Bronchial epithelial cell (primary cell): ENCODE results near the gene PTPN12. TPM values are rescaled to one million over a fixed set of nuclear protein-coding genes. Genes with fewer than 3 reads are reported as not detected.

Source experiments
- DNase-seq: peaks from one replicate; pipeline ENCODE4 v3.0.0-alpha.2; 2010; ENCODE audit warnings: low read depth
- FAIRE-seq: peaks from 2 replicates; lab custom pipeline; 2011; peaks lifted over from hg19 to GRCh38; lab: Jason Lieb, UNC
- H3K27me3 ChIP-seq: 2 replicates; pipeline ENCODE4 v1.5.1; 2011; ENCODE audit warnings: low read length; ENCODE audit not compliant: control insufficient read depth, insufficient read depth
- H3K36me3 ChIP-seq: 2 replicates; pipeline ENCODE4 v1.5.1; 2011; ENCODE audit warnings: low read length; ENCODE audit not compliant: control insufficient read depth, insufficient read depth
- H3K4me3 ChIP-seq: 2 replicates; pipeline ENCODE4 v1.5.1; 2011; ENCODE audit warnings: mild to moderate bottlenecking, low read depth, low read length, control low read depth
- CTCF ChIP-seq: IDR thresholded peaks from 2 replicates; pipeline ENCODE4 v1.5.1; 2011; ENCODE audit warnings: mild to moderate bottlenecking, moderate library complexity, low read length, control low read depth, inconsistent platforms; ENCODE audit not compliant: insufficient read depth, severe bottlenecking
- total RNA-seq: library from RNA; depleted of rRNA; stranded (reverse); fragments of >200 nt; gene quantifications from 2 replicates; pipeline ENCODE4 v1.2.1, GENCODE V29; 2014

PTPN12 gene
- total RNA-seq, 1 donor from 2014 or later: 25.0 TPM

GRCh38 chr7:77549106-77549870 lies 12.2 kb downstream of the PTPN12 start:
- DNase-seq (no peak), FAIRE-seq (no peak)
- Histone ChIP-seq H3K36me3 (peaks cover 2% of the 10 kb centered on the region), H3K27me3 (no peaks in the 10 kb centered on the region), H3K4me3 (no peak overlapping the region)
- no peak for TF ChIP-seq CTCF

GRCh38 chr7:77550586-77550985 lies 13.5 kb downstream of the PTPN12 start:
- no peaks in the 10 kb centered on the region for H3K27me3 ChIP-seq
- no peak for FAIRE-seq
- no peak overlapping the region for H3K4me3 ChIP-seq
- peaks cover 2% of the 10 kb centered on the region for H3K36me3 ChIP-seq
- TF ChIP-seq CTCF: no peak
- no peak for DNase-seq

- no peaks in the 10 kb centered on the region for H3K27me3 ChIP-seq
- H3K4me3 ChIP-seq: no peak overlapping the region
- FAIRE-seq (no peak), DNase-seq (no peak)
- no peak for TF ChIP-seq CTCF
- H3K36me3 ChIP-seq: peaks cover 4% of the 10 kb centered on the region
Measured at GRCh38 chr7:77553123-77553522, 16.0 kb downstream of the PTPN12 start.

GRCh38 chr7:77558284-77558967 lies 21.3 kb downstream of the PTPN12 start:
- Histone ChIP-seq H3K4me3 (no peak overlapping the region), H3K27me3 (no peaks in the 10 kb centered on the region), H3K36me3 (peaks cover 2% of the 10 kb centered on the region)
- no peak for TF ChIP-seq CTCF
- DNase-seq (no peak), FAIRE-seq (no peak)

- no peak for DNase-seq
- Histone ChIP-seq H3K4me3 (no peak overlapping the region), H3K36me3 (peaks cover 2% of the 10 kb centered on the region), H3K27me3 (no peaks in the 10 kb centered on the region)
- TF ChIP-seq CTCF: no peak
- FAIRE-seq: no peak
Measured at GRCh38 chr7:77561352-77561751, 24.3 kb downstream of the PTPN12 start.

- Histone ChIP-seq H3K27me3 (no peaks in the 10 kb centered on the region), H3K36me3 (no peaks in the 10 kb centered on the region), H3K4me3 (no peak overlapping the region)
- FAIRE-seq: no peak
- no peak for DNase-seq
- no peak for TF ChIP-seq CTCF
Measured at GRCh38 chr7:77563275-77563674, 26.2 kb downstream of the PTPN12 start.
